Kasumi-1 (cell line): Measurements from ENCODE around the gene GAN.
"Not testable (repeated sequence)": the region's sequence is repeated elsewhere in the genome, so short reads cannot be mapped to it uniquely, and the experiment has no call there.

Experiments
- DNase-seq, 2 experiments: peaks; one replicate each; lab custom pipeline; 2025; lab: John Stamatoyannopoulos, UW

Gene GAN

GRCh38 chr16:81307770-81308169, 7.0 kb upstream of the GAN start:
- DNase-seq = no peak

DNA sequence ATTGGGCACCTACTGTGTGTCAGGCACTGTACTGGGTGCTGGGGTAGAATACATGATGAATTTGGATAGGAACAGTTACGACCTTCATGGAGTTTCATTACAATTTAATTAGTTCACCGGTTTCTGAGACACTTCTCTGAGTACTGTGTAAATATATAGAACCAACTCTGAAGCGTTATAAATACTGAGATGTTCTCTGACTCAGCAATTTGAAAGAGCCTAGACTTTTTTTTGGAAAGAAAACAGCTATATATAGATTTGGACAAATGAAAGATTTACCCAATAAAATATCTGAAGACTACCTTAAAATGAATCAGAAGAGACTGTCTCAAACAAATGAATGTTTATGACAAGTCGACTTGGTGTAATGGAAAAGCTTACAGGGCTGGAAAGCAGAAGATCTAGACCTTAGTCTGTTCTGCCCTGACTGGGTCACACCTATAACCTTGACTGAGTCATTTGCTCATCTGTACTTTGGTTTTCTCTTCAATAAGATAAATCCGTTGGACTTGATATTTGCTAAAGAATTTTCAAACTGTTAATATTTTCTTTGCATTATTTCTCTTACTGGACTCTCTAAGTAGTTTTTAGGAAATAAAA, 4.6 kb upstream of the GAN start:
- no peak for DNase-seq

DNA sequence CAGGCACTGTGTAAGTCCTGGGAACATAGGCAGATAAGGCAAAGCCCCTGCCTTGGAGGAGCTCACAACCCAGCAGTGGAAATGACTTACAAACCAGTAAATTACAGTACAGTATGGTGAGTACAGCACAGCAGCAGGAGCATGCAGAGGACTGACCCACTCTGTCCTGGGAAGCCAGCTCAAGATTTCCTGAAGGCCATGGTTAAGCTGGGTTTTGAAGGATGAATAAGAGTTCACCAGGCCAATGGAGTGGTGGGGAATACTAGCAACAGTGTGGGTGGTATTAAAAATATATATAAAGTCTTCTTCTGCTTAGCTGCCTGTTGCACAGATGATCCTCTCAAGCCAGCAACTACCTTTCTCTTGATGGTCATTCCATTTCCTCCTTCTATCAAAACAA, 3.0 kb upstream of the GAN start:
- DNase-seq = no peak

DNA sequence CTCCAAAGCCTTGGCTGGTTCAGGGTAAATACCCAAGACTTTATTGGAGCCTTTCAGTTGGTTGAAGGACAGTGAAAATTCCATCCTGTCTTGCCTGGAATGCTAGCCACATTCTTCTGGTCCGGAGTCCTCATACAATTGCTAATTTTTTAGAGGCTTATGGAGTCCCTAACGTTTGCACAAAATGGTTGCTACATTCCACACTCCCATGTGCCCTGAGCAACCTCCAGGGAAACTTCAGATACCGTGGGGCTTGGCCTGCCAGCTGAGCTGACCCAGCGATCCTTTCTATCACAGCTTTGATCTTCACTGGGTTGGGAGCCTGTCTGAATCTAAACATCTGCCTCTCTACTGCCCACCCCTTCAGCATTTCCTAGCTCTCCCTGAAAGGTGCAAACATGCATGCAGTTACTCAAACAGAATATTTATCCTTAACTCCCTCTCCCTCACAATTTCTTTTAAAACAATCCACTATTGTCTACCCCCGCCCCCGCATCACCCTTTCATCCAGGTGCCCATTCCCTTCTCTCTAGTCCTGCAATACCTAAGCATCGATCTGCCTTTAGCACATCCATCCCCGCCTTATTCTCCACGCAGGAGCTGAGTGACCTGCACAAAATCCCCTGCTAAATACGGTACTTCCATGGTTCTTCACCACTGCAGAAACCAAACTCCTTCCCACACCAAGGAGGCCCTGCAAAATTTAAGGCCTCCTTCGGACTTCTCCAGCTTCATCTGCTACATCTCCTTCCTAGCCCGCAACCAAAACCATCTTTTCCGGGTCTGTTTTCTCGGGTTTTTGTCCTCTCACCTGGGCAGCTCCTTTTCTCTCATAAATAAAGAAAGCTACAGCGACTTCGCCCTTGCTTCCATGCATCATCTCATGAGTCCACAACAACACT, 810 bp upstream of the GAN start:
- no peak for DNase-seq

GRCh38 chr16:81315271-81316175, 761 bp downstream of the GAN start:
- DNase-seq = peak; percentile 29 to 36

DNA sequence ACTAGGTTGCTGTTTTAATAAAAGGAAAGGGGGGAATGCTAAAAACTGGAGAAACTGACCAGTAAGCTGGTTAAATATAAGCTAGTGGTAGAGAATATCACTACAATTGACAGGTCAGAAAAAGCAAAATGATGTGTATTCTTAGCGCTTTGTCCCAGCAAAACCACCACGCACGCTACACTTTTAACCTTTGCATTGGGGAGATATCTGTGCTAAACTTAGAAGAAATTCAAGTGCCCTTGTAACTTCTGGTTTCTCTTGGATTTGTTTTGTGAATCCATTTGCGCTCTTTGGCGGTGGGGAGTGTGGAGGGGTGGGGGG, 1.4 kb downstream of the GAN start:
- no peak for DNase-seq

GRCh38 chr16:81318711-81319110, 3.9 kb downstream of the GAN start:
- no peak for DNase-seq

DNA sequence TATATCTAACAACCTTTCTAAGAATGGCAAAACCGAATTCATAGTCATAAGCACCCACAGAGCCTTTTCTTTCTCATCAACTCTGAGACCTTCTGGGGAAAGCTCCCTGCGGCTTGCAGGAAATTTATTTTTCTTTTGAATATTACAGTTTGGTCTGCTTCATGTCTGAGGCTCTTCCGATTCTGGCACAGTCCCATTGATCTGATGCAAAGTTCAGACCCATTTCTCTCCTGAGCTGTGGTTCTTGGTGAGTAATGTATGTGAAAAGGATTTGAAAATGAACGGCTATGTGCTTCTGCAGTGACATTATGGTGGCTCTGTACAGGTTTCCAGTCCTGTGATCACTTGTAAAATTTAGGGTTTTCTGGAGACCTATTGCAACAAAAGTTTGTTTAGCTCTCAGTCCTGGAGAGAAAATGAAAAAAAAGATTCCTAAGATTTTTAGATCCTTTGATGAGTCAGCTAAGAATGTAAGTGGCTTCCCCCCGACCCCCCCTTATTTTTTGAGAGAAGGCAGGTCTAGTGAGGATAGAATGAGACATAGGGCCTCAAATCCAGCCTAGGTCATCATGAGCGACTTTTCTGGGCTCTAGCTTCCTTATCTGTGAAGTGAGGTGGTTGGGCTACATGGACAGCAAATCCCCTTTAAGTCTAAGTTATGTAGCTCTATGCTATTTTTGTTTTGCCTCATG, 4.6 kb downstream of the GAN start:
- DNase-seq = no peak

- DNase-seq = no peak
Observed at GRCh38 chr16:81321039-81321438, 6.3 kb downstream of the GAN start.

GRCh38 chr16:81321536-81321935, 6.8 kb downstream of the GAN start:
- no peak for DNase-seq

DNA sequence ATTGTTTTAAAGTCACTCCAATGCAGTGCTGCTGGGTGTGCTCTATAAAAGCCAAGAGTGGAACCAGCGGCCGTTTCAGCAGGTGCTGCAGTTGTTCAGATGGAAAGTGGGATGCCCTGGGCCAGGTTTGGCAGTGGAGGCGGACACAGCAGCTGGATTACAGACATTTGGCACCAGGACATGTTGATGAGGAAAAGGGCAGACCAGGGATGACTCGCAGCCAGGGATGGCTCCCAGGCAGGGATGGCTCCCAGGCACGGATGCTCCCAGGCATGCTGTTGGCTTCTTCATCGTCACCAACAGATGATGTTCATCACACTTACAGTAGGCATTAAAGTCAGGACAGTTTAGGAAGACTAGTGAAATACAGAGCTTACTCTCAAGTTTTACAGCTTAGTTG, 10.0 kb downstream of the GAN start:
- DNase-seq = no peak

GRCh38 chr16:81327011-81327410, 12.2 kb downstream of the GAN start:
- DNase-seq = no peak

- no peak for DNase-seq
Observed at GRCh38 chr16:81327447-81328196, 12.9 kb downstream of the GAN start.

DNA sequence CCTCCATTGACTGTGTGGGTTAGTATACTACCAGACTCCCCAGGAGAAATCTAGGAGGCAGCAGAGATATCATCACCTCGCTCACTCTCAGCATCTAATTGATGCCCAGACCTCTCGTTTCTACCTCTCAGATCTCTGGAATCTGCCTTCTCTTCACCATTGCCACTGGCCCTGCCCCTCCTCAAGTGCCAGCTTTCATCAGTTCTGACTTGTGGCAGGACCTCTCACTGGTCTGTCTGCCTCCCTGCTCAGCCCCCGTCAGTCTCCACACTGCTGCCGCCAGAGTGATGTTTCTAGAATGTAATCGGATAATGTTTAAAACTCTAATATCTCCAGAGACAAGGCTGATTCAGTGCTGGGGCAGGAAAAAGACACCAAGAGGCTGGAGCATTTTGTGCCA, 15.2 kb downstream of the GAN start:
- DNase-seq = no peak

GRCh38 chr16:81333356-81333755, 18.6 kb downstream of the GAN start:
- DNase-seq = no peak

DNA sequence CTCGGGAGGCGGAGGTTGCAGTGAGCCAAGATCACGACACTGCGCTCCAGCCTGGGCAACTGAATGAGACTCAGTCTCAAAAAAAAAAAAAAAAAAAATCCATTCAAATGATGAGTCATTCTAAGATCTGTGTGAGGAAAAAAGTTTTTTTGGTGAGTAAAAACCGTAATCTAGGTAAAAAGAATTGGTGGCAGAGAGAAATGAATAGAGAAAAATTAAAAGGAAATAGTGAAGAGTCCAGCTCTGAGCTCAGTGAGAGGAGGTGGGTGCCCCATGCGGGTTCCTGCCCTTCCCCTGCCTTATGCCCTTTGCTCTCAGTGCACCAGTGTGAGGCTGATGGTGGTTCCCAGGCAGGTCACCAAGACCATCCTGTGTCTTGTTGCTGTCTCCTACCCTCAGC, 20.9 kb downstream of the GAN start:
- no peak for DNase-seq

GRCh38 chr16:81337097-81337496, 22.3 kb downstream of the GAN start:
- DNase-seq = no peak

DNA sequence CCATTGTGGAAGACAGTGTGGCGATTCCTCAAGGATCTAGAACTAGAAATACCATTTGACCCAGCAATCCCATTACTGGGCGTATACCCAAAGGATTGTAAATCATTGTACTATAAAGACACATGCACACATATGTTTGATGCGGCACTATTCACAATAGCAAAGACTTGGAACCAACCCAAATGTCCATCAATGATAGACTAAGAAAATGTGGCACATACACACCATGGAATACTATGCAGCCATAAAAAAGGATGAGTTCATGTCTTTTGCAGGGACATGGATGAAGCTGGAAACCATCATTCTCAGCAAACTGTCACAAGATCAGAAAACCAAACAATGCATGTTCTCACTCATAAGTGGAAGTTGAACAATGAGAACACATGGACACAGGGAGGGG, 30.4 kb downstream of the GAN start:
- DNase-seq = not testable (repeated sequence)

GRCh38 chr16:81347425-81347824, 32.7 kb downstream of the GAN start:
- no peak for DNase-seq

- no peak for DNase-seq
Observed at GRCh38 chr16:81349608-81350305, 35.0 kb downstream of the GAN start.

- peak in 1 of 2 experiments; percentile 3 for DNase-seq
Observed at GRCh38 chr16:81350306-81350615, 35.5 kb downstream of the GAN start.
